Mesenteric fat pad (tissue), 1 donor: ENCODE data around the gene HSD3B2. TPM values are rescaled to one million over a fixed set of nuclear protein-coding genes. Genes with fewer than 3 reads are reported as not detected.

ENCODE experiments used
- DNase-seq: peaks from one replicate; pipeline ENCODE4 v3.0.0-alpha.2; 2020; ENCODE audit warnings: low spot score
- total RNA-seq: library from RNA; stranded (reverse); fragmentation: NEBNext Ultra II Directional; extraction: Animal tissue kit (Norgen Biotek cat#: 25700); gene quantifications from one replicate; pipeline ENCODE4 v1.2.1, GENCODE V29; 2021
- donor health status: DM: yes; HTN: yes; CAD: no.

HSD3B2 gene
- total RNA-seq, 1 donor from 2014 or later: not detected

- no peak for DNase-seq
These were observed 38.1 kb downstream of the HSD3B2 start for GRCh38 chr1:119453021-119453420.

- no peak for DNase-seq
These were observed 48.0 kb downstream of the HSD3B2 start for GRCh38 chr1:119462964-119463363.

GRCh38 chr1:119463569-119463968, 48.6 kb downstream of the HSD3B2 start:
- DNase-seq: no peak

GRCh38 chr1:119466445-119466844, 51.5 kb downstream of the HSD3B2 start:
- DNase-seq: no peak

GRCh38 chr1:119467219-119467618, 52.3 kb downstream of the HSD3B2 start:
- DNase-seq: no peak

GRCh38 chr1:119467857-119468668, 53.1 kb downstream of the HSD3B2 start:
- no peak for DNase-seq

- no peak for DNase-seq
These were observed 54.8 kb downstream of the HSD3B2 start for GRCh38 chr1:119469741-119470140.

- no peak for DNase-seq
These were observed 55.4 kb downstream of the HSD3B2 start for GRCh38 chr1:119470377-119470776.

GRCh38 chr1:119470958-119471357, 56.0 kb downstream of the HSD3B2 start:
- no peak for DNase-seq

- DNase-seq: no peak
These were observed 56.6 kb downstream of the HSD3B2 start for GRCh38 chr1:119471566-119471965.

- no peak for DNase-seq
These were observed 57.3 kb downstream of the HSD3B2 start for GRCh38 chr1:119472080-119472818.

Other genes with a start within 250 kb of the HSD3B2 start
- not detected for gene HAO2, start 46.4 kb upstream of the HSD3B2 start, total RNA-seq
- gene HSD3B1, start 92.1 kb downstream of the HSD3B2 start, total RNA-seq: not detected
- gene ZNF697, start 233.1 kb downstream of the HSD3B2 start, total RNA-seq: 11.0 TPM